GM19328 (cell line): ENCODE data around the gene RNLS.
"Not testable (repeated sequence)": the region's sequence is repeated elsewhere in the genome, so short reads cannot be mapped to it uniquely, and the experiment has no call there.

ENCODE experiments used
- ATAC-seq: cut with Tn5 transposase; IDR thresholded peaks from one replicate; pipeline ENCODE4 v1.9.1; 2021; ENCODE audit warnings: mild to moderate bottlenecking, moderate library complexity; ENCODE audit not compliant: unreplicated experiment

RNLS gene

DNA sequence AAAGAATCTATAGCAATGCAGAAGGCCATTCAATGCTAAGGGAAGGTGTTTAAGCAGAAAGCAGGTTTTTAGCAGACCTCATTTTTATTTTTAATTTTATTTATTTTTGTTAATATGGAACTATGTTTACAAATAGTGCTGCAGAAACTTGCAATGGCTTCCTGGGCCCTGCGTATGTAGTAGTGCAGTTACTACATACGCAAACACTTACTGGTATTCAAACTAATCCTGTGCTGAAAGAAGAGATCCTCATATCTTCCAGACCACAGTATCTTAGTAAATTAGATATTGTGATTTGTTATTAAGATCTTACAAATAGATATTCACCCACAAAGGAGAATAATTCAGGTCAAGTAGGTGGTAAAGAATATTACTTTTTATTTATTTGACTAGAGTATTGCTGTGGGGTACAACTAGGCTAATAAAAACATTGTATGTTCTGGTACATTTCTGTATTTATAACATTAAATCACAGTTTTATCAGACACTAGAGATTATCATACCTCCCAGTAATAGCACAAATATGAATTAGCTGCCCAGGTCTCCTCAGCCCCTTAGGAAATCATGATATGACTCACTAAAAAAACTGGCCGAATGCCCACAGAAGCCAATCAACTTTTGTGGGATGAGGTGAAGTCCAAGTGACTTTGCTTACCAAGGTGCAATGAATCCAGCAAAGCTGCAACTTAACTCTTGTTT lies 57.6 kb downstream of the RNLS start:
- no peak for ATAC-seq

DNA sequence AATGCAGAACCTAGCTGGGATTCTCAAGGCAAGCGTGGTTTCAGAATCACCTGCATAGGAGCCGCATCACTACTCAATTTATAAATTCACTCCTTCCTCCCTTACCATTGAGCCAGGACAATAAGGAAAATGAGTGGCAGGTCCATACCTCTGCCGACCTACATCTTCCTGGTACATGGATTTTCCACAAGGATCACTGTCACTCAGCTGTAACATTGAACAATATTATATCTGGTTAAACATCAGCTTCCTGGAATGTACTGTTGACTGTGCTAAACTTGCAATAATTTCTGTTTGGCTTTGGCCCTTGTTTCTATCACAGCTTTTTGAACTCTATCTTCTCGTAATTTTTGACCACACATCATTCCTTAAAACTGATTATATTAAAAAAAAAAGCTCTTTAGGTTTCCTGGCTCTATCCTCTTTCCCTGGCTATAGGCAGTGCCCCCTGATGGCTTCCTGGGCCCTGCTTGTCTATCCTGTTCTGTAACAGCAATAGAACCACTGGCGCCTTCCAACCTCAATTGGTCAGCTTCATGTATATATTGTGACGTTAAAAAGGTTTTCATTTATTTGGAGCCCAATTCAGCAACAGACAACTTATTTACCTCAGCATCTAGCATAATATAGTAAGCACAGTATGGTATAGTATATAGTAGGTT lies 59.2 kb downstream of the RNLS start:
- ATAC-seq: no peak

DNA sequence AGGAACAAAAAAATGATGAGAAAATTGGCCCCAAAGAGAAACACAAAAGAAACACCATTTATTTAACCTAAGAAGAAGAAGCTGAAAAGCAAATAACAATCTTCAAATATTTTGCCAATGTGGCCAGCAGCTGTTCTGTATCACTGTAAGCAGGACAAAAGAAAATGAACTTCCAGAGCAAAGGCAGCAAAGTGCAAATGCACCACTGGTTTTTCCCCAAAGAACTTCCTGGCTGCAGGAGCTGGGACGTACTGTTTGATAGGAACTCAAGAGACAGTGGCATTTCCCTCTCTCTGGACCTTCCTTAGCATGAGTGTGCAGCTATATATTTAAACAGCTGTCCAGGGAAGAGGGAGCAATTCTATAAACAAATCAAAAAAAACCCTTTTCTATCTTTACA lies 60.4 kb downstream of the RNLS start:
- no peak for ATAC-seq

DNA sequence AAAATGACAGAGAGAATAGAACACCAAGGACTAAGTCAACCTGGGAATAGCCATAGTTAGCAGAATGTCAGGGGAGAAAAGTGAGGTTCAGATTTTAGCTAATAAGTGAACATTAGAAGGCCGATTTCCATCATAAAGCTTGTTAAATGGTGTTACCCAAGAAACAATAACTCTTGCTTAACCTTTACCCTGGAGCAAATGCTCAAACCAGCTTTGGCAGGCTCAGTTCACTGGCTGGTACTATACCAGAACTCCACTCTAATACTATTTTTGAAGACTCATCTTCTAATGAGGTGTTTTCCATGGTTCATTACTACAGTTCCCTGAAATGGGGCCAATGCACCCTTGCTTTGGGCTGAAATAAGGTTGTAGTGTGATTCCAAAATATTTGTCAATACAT lies 61.3 kb downstream of the RNLS start:
- ATAC-seq: no peak

DNA sequence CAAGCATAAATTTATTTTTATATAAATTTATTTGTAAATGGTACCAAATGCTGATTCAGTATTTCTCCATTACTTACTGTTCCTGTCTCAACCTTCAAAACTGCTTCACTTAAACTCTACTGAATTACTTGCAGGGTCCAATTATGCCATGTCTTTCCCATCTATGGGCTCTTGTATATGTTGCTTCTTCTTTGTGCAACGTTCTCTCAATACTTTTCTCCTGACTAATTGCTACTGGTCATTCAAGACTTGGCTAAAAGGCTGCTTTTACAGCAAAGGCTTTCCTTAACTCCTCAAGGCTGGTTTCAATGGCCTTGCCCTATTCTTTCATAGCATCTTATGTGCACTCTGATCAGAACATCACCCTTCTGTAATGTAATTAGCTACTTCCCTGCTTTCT lies 67.9 kb downstream of the RNLS start:
- no peak for ATAC-seq

DNA sequence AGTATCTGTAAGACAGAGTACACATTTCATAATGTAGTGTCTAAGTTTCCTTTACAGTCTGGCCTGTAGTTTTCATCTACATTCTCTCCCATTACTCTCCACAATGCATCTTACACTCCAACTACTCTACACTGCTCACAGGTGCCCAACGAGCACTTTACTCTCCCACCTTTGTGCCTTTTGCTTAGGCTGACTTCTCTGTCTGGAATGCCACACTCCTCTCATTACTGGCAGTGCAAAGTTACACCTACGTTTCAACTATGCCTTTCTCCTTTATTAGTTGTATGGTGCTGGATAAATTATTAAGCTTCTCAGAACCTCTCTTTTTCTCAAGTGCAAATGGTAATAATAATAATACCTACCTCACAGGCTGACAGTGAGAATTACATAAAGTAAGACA lies 70.5 kb downstream of the RNLS start:
- ATAC-seq: no peak

DNA sequence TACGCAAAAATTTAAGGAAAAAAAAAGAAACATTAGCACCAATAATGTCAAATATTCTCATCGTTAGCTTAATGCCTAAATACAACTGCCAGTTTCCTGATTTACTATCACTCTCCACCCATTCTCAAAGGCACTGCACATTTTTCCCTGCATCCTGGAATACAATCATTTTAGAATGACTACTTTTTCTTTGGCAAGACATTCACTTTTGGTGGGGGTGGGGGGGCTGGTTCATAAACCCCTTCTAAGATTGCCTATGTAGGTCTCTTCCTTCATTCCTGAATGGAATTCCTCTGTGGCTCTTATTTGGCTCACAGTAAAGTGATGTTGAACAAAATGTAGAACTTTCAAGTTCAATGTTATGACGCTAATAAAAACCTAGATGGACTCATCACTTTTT lies 74.3 kb downstream of the RNLS start:
- ATAC-seq: no peak

DNA sequence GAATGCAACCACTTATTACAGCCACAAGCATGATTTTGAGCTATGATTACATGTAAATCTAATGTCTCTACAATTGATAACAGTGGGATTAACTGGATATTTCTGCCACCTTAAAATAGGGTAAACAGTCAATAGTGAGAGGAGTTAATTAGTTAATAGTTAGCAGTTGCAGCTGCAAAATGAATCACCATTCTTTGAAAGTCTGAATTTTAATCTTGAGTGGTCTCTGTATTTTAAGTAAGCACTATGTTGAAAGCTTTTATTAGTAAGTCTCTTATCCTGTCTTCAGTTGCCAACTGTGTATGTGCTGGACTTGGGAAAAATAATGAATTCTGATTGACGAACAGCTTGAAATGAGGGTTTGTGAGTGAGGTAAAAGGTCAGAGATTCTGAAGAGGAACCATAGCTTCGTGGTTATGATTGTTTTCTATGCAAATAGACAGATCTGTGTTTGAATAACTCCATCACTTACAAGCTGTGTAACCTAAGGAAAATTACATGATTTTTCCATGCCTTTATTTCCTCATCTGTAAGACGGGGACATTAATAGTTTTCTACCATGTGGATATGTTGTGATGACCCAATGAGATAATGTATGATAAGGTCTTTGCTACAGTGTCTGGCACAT lies 75.2 kb downstream of the RNLS start:
- ATAC-seq: no peak

DNA sequence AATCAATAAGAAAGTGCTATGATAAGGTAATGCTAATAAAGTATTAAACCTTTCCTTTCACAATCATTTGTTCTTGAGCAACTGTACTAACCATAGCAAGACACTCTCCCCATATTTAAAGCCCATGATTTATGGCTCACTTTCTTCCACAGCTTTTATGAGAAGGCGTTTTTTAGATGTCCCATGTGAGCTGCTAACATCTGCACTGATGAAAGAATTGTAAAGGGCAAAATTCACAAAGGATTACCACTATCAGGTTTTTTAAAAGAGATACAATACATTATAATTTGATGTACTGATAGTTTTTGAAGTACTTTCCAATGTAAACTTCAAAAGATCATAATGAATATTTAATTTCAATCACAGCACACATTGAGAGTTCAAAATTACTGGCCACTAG lies 75.7 kb downstream of the RNLS start:
- ATAC-seq: no peak

DNA sequence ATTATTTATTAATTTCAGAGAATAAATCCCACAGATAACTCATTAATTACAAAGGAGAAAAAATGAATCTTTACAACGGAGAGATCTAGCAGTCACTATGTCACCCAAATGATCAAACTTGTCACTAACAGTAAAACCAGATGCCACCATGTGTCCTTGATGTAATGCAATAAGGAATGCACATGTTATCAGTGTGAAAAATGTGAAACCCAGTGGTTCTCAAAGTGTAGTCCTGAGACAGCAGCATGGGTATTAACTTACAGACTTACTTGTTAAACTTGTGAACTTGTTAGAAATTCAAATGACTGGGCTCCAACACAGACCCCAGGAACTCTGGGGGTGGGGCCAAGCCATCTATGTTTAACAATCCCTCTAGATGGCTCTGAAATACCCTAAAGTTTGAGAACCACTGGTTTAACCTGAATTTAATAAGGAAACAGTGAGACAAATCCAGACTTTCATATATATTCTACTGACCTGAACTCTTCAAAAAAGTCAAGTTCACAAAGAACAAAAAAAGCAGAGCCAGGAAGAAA lies 77.4 kb downstream of the RNLS start:
- no peak for ATAC-seq

DNA sequence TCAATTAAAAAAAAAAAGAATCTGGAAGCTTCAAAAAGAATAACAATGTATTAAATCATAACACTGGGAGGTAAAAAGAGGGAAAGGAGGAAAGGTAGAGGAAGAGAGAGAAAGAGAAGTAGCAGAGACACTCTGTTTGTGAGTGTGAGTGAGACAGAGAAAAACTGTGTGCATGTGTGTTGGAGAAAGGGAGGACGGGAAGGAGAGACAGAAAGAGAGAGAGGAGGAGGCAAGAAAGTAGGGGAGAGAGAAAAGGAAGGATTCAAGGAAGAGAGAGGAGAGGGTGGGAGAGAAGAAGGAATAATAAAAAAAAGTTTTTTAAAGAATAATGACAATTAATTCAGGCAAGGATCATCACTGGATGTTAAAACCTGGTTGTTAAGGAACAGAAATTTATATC lies 77.9 kb downstream of the RNLS start:
- ATAC-seq: no peak

DNA sequence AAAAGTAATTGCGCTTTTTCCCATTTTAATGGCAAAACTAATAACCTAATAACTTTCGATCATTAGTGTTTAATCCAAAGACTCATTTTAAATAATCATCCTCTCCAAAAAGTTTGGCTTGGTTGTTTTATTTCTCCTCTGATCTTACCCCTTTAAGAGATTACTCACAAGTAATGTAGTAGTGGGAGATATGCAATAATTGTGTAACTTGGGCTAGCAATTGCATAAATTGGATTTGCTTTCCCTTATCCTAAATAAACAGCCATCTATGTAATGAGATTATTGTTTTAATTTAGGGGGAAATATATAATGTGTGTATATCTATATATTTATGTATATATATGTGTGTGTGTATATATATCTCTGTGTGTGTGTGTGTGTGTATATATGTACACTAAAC lies 82.5 kb downstream of the RNLS start:
- no peak for ATAC-seq

DNA sequence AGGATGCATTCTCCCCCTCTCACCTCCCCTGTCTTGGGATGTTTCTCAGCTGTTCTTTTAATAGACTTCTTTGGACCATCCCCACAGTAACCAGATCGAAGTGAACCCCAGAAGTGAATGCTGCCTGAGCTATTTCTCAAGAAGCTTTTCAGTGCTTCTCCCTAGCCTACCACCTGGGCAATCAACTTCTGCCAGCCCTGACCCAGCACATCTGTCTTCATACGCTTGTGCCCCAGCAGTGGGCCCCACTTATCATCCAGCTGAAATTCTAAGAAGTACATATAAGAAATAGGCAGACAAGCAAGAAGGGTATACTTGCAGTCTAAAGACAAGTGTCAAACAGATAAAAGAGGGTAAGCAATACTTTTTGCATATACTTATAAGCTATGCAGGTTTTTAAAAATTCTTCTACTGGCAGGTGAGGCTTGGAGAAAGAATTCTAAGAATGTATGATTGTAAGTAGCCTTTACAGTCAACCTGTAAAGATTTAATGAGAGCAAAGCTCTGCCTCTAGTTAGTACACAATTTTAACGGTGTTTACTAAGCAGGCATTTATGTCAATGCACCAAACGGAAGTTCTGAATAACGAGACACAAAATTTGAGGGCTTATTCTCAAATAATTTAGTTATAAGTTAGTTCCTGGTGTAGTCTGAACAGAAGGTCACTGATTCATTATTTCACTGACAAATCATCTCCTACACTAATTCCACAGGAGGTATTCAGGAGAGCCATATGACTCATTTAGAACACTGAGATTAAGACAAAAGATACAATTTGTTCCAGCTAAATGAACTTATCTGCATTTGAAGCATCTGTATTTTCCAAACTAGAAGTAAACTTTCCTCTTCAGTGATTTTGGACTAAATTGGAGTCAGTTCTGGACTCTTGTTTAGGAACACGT lies 83.3 kb downstream of the RNLS start:
- no peak for ATAC-seq

DNA sequence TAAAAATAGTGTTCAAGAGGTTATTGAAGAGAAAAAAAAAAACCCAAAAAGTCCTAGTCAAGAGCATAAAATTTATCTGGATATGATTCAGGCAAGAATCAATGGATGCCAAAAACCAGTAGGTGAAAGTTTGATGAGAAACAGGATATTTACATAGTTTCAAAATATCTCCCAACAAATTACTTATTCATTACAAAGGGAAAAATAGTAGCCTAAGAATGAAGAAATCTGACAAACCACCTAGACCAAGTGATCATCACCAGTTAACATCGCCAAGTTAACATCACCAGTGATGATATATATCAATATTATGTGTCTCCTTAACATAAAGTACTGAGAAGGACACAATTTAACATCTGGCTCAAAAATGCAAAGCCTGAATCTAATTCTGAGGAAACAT lies 85.2 kb downstream of the RNLS start:
- no peak for ATAC-seq

DNA sequence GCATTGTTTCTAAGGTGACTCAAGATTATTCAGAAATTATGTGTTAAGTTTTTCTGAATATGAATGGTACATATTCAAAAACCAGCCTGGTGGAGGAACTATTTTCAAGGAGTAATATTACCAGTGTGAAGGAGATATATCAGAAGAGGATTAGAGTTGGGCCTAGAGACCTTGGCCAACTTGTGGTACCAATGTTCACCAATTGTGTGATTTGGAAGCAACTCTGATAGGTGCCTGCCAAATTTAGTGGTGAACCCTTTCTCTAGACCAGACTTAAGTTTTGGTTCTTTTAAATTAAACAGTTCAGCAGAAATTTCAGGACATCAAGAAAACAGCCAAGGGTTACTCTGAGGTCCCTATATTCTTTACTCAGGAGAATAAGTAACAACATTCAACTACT lies 88.6 kb downstream of the RNLS start:
- no peak for ATAC-seq

DNA sequence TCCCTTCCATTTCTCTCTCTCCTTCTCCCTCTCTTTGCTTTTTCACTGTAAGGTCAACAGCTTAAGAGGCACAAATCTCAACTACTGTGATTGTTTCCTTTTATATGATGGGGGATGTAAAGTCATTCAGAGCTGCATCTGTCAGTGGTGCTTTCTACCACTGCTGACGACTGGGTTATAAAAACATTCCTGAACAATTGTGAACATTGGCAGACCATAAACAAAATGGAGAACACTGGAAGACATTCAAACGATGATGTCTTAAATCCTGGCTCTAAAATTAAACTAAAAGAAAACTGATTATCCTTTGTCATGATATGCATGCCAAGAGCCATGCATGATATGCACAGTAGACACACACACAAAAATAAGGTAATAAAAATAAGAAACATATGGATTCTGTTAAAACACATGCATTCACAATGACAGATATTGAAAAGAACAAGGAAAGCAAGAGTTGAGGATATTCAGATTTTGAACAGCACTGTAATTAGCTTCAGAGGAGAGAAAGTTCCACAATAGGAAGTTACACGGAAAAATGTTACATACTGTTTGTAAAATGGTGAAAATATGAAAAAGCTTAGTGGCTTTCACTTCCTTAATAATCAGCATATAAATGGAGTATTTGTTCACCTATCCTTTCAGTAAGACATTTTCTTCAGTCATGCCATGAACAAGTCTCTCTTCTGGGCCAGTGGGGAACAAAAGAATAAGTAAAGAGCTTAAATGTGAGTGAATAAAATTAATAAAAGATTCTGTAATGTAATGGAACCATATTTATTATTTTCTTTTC lies 89.2 kb downstream of the RNLS start:
- ATAC-seq: no peak

DNA sequence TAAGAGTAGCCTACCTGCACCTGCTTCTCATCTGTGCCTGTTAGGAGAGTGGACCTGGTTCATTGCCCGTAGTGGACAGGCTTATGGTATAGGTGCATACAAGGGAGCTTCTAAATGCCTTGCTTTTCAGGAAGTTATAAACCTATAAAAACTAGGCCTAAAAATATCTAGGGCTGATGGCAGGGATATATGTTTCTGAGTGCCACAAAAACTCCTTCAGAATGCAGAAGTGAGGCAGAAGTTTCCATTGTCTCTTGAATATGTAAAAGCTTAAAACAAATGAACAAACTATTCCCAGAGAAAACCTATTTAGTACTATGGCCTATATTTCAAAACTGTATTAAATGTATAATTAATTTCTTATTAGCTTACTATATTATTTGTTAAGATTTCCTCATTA lies 91.8 kb downstream of the RNLS start:
- ATAC-seq: no peak

DNA sequence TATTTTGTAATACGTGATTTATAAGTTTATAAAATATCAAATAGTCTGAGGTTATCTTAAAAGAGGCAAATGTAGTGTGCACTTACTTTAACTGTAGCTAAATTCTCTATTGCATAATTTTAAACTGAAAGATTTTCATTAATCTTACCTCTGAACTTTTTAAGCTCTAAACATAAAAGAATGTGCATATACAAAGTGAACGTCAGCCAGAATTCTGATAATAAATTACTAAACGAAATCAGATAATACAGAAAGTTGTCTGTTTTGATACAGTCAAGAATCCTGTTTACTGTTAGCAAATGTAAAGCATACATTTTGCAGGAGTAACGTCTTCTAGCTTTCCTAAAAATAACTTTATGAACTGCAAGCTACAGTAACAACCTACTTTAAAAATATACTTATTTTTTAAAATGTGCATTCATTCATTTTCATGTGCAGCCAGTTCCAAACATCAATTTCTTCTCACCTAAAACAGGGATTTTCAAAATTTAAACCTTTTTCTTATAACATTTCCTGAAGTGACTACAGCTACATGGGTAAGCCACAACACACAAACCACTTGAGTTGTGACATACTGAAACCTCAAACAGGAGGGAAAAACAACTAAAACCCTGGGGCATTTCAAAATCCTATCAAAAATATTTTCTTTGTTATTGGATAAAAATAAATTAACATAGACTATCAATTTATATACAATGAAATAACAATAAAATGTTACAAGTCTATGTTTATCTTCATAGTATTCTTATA lies 92.7 kb downstream of the RNLS start:
- no peak for ATAC-seq

DNA sequence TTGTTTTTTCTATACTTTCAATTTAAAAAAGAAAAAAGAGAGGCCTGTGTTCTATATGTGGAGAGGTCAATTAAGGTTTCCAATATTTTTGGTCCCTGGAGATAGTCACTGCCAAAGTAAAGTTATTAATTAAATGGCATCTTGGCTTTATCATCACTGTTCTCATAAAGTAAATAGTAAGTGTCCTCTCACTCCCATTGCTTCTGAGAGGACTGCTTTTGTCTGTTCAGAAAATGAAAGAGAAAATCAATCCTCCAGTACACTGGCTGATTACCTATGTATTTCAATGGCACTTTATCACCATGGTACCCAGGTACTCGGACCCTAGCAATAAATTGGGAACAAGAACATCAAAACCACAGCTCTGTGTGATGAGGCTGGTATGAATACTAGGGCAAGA lies 94.0 kb downstream of the RNLS start:
- no peak for ATAC-seq

DNA sequence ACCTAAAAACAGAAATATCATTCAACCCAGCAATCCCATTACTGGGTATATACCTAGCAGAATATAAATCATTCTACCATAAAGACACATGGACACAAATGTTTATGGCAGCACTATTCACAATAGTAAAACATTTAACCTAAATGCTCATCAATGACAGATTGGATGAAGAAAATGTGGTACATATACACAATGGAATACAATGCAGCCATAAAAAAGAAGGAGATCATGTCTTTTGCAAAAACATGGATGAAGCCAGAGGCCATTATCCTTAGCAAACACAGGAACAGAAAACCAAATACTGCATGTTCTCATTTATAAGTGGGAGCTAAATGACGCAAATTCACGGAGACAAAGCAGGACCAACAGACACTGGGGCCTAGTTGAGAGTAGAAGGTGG lies 96.3 kb downstream of the RNLS start:
- not testable (repeated sequence) for ATAC-seq
